ENCODE measurements around the gene GTF2A1. TPM values are rescaled to one million over a fixed set of nuclear protein-coding genes. Genes with fewer than 3 reads are reported as not detected.
A peak's percentile ranks its signal among the peaks of the same experiment; 100 is the strongest.

GTF2A1 gene
- total RNA-seq, 4 donors from 2014 or later, result 18.7 to 25.7 (median 22.9) TPM

GRCh38 chr14:81220580-81220829 is 254 bp downstream of the GTF2A1 start:
- intact Hi-C loops (cut with DNase I), result no loop called here
- DNase-seq, result no peak
- Histone ChIP-seq H3K9me3 (no peaks in the 10 kb centered on the region), H3K4me3 (peak overlapping the region; percentile 74 to 93 (median 82)), H3K27me3 (no peaks in the 10 kb centered on the region), H3K27ac (peak overlapping the region; percentile 97 to 99 (median 99)), H3K36me3 (peaks cover 0 to 8% (median 0%) of the 10 kb centered on the region in 3 donors), H3K4me1 (peaks cover 6 to 36% (median 15%) of the 10 kb centered on the region in 3 donors)
- TF ChIP-seq, protein P1, sequence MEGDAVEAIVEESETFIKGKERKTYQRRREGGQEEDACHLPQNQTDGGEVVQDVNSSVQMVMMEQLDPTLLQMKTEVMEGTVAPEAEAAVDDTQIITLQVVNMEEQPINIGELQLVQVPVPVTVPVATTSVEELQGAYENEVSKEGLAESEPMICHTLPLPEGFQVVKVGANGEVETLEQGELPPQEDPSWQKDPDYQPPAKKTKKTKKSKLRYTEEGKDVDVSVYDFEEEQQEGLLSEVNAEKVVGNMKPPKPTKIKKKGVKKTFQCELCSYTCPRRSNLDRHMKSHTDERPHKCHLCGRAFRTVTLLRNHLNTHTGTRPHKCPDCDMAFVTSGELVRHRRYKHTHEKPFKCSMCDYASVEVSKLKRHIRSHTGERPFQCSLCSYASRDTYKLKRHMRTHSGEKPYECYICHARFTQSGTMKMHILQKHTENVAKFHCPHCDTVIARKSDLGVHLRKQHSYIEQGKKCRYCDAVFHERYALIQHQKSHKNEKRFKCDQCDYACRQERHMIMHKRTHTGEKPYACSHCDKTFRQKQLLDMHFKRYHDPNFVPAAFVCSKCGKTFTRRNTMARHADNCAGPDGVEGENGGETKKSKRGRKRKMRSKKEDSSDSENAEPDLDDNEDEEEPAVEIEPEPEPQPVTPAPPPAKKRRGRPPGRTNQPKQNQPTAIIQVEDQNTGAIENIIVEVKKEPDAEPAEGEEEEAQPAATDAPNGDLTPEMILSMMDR (IDR thresholded peaks at IDR 0.05), result no peak
- TF ChIP-seq POLR2A (IDR thresholded peaks at IDR 0.05), result peak in 2 of 4 donors; percentile 37 to 98
- 0% methylated on average over 8 to 10 of the region's 13 CpGs for WGBS, 2 donors

DNA sequence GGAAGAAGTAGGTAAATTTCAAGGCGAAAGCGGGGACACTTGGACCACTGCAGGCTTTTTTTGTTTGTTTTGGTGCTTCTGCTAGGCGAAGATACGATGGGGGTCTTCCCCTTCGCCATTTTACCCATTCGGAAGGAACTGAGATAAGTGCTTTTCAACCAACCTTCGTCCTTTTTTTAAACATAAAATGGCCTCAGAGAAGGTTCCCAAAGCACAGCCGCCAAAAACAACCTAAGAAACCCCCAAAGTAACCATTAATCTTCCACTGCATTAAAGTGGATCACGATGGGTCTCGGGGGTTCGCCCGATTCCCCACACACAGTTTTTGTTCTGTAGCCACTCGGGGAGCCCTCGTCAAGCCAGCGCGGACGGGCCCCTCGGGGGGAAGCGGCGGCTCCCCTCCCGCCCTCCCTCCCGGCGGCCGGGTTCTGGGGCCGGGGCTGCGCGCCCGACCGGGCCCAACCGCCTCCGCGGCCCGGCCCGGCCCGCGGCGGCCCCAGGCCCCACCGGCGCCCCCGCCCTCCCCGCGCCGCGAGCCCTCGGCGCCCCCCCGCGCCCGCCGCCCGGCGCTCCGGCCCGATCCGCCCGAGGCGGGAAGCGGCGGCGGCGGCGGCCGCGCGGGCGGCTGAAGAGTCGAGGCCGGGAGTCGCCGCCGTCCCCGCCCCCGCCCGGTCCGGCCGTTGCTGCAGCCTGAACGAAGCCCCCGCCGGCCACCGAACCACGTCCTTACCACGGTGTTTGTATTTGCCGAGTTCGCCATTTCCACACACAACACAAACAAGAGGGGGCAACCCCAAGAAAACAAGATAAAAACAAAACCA is 790 bp downstream of the GTF2A1 start:
- no peak for DNase-seq
- TF ChIP-seq, protein P1 (IDR thresholded peaks at IDR 0.05), result no peak
- no peak for TF ChIP-seq POLR2A (IDR thresholded peaks at IDR 0.05)
- Histone ChIP-seq H3K9me3 (no peaks in the 10 kb centered on the region), H3K27ac (peak overlapping the region; percentile 97 to 100 (median 99)), H3K4me1 (peaks cover 6 to 36% (median 15%) of the 10 kb centered on the region in 3 donors), H3K36me3 (peaks cover 0 to 13% (median 3%) of the 10 kb centered on the region in 3 donors), H3K4me3 (peak overlapping the region; percentile 74 to 93 (median 82)), H3K27me3 (no peaks in the 10 kb centered on the region)
- WGBS, 2 donors, result 0 to 2% methylated on average over 11 to 16 of the region's 84 CpGs
- intact Hi-C loops (cut with DNase I), result no loop called here

GRCh38 chr14:81219210-81219758 is 1.5 kb downstream of the GTF2A1 start:
- Histone ChIP-seq H3K36me3 (peaks cover 0 to 20% (median 4%) of the 10 kb centered on the region in 3 donors), H3K9me3 (no peaks in the 10 kb centered on the region), H3K27me3 (no peaks in the 10 kb centered on the region), H3K4me3 (peak overlapping the region; percentile 74 to 93 (median 82)), H3K27ac (peak overlapping the region; percentile 97 to 100 (median 99)), H3K4me1 (peaks cover 6 to 36% (median 15%) of the 10 kb centered on the region in 3 donors)
- 0 to 1% methylated on average over 25 to 28 of the region's 29 CpGs for WGBS, 2 donors
- peak; percentile 60 for DNase-seq
- TF ChIP-seq, protein P1 (IDR thresholded peaks at IDR 0.05), result peak in 2 of 6 experiments; percentile 4 to 11
- TF ChIP-seq POLR2A (IDR thresholded peaks at IDR 0.05), result peak; percentile 18 to 99 (median 99)
- intact Hi-C loops (cut with DNase I), result no loop called here

GRCh38 chr14:81211844-81212243 is 8.9 kb downstream of the GTF2A1 start:
- no peaks in the 10 kb centered on the region for H3K27me3 ChIP-seq
- H3K27ac ChIP-seq, result no peak overlapping the region
- no peak overlapping the region for H3K4me3 ChIP-seq
- intact Hi-C loops (cut with DNase I), result no loop called here
- TF ChIP-seq, protein P1 (IDR thresholded peaks at IDR 0.05), result peak in 3 of 6 experiments; percentile 10 to 28 (median 14)
- TF ChIP-seq POLR2A (IDR thresholded peaks at IDR 0.05), result no peak
- no peak for DNase-seq
- peaks cover 0 to 92% (median 12%) of the 10 kb centered on the region in 3 donors for H3K36me3 ChIP-seq
- WGBS, 2 donors, result 33 to 48% methylated on average over 2 of the region's 2 CpGs
- H3K9me3 ChIP-seq, result no peaks in the 10 kb centered on the region
- H3K4me1 ChIP-seq, result peaks cover 0 to 11% (median 0%) of the 10 kb centered on the region in 3 donors
